HUDEP-2 (cell line): ENCODE data around the gene TMEM208.

ENCODE experiments used
- DNase-seq, 76 experiments: peaks; one replicate each; lab custom pipeline; 2025; ENCODE audit not compliant: unreplicated experiment in 76 of 76; lab: John Stamatoyannopoulos, UW

TMEM208 gene

DNA sequence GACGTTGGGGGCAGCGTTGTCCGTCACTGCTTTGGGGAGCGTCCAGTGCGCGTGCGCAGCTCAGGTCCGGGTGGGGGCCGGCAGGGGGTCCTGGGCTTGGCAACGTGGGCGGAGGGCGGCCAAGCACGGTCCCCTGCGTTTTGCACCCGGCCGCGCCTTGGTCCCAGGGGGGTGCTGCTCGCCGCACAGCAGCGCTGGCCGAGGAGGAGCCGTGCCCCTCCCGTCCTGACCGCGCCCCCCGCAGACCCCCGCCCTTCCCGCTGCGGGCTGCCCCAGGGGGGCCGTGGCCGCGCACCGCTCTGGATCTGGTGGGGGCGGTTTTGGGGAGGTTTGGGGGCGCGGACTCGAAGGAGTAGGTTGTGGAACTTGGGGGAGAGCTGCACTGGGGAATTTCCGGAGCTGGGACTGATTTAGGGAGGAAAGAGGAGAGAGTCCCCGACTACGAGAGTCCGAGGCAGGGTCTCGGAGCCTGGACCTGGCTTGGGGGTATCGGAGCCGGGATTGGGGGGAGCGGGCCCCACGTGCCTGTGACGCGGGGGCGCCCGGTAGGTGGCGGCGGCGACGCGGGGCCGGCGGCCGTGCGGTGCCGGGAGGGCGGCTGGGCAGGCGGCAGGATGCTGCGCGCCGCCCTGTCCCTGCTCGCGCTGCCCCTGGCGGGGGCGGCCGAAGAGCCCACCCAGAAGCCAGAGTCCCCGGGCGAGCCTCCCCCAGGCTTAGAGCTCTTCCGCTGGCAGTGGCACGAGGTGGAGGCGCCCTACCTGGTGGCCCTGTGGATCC lies 21.7 kb downstream of the TMEM208 start, which contains the start of gene SLC9A5:
SLC9A5 (plus strand) TSS at position 579 of the 777 bp plus-strand sequence; CDS start at position 615, 36 bp downstream.
- peak in 8 of 76 experiments; percentile 9 to 40 (median 28) for DNase-seq

DNA sequence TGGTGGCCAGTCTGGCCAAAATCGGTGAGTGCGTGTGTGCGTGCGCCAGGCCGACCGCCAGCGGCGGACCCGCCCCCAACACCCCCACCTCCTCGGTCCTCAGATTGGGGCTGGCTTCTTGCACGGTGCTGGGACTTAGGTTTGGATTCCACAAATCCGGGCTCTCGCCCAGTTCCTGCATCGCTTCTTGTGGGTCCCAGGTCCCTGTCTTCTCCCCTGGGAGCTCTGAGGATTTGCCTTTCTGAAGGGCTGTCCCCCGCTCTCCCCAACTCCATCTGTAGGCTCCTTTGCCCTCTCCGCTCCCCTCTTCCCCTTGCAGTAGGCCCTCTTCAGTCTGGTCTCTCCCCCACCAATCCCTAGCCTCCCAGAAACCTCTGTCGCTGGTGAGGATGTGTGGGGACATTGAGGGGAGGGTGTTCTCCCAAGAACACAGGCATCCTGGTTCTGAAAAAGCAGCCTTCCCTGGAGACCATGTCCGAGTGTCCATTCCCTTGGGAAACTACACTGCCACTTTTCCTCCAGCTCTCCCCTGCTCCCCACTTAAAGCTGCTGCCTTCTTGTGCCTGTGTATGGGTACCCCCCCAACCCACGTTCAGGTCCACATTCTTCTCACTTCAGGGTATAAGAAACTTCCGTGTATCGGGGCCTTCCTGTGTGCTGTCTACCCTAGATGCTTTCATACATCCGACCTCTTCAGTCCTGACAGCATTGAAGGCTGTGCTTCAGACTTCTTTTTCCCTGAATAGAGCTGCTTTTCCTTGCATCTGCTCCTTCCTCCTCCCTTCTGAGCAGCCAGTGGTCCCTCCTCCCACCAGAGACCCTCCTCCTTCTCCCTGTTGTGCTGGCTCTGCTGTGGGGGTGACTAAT lies 22.5 kb downstream of the TMEM208 start:
- no peak for DNase-seq

DNA sequence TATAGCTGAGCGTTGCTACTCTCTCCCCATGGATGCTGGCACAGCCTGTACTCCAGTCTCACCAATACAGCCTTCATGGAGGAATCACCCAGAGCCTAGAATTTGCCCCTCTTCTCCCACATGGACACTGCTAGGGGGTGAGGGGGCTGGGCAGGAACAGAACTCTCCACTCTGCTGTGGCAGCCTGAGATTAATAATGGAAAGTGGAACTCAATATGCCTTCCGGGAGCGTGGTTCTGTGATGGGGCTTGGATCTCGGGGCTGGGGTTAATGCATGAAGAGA lies 23.1 kb downstream of the TMEM208 start:
- no peak for DNase-seq

DNA sequence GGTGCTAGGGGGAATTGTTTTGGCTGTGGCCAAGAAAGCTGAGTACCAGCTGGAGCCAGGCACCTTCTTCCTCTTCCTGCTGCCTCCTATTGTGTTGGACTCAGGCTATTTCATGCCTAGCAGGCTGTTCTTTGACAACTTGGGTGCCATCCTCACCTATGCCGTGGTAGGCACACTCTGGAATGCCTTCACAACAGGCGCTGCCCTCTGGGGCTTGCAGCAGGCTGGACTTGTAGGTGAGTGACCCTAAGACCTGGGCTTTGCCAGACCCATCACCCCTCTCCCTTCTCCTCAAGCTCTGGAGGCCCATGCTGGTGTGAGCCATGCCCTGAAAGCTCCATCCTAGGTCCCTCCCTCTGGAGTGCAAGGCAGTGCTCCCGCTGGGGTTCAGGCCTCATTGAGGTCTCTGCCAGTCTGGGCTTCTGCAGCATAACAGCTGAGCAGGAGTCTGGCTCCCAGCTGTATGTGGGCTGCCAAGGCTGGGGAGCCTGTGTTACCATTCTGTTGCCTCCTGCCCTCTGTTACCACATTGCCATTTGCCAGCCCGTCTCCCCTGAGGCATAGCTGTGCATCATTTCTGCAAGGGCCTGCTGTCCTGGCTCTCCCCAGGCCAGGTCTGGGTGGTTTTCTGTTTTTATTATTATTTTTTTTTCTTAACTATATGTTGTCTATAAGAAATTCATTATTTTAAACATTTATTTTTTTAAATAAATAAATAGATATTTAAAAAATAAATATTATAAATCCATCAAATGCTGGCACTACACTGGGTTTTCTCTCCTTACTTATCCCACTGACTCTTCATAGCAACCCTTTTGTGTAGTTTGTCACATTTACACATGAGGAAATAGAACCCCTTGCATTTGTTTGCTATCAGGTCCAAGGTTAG lies 25.9 kb downstream of the TMEM208 start:
- DNase-seq = no peak

DNA sequence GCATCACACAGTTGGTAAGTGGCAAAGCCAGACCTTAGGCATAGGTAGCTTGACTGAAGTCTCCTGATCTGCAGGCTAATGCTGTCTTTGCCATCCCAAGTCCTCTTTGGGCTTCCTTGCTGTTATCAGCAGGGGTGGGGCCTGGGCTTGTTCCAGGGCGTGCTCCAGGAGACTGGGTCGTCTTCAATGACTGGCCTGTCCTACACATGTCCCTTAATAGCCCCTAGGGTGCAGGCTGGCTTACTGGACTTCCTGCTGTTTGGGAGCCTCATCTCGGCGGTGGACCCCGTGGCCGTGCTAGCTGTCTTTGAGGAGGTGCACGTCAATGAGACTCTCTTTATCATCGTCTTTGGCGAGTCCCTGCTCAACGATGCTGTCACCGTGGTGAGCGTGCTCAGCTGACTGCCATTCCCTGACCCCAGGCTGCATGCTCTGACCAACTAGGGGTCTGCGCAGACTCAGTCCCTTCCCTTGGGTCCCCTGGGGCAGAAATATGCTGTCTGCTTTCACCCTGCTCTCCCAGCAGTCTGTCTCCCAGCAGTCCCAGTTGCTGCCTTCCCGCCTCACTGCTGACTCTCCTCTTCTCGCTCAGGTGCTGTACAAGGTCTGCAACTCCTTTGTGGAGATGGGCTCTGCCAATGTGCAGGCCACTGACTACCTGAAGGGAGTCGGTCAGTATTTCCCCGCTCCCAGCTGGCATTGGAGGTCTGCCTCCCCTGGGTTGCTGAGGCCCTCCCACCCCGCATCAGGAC lies 28.0 kb downstream of the TMEM208 start:
- DNase-seq = peak in 43 of 76 experiments; percentile 7 to 61 (median 26)

DNA sequence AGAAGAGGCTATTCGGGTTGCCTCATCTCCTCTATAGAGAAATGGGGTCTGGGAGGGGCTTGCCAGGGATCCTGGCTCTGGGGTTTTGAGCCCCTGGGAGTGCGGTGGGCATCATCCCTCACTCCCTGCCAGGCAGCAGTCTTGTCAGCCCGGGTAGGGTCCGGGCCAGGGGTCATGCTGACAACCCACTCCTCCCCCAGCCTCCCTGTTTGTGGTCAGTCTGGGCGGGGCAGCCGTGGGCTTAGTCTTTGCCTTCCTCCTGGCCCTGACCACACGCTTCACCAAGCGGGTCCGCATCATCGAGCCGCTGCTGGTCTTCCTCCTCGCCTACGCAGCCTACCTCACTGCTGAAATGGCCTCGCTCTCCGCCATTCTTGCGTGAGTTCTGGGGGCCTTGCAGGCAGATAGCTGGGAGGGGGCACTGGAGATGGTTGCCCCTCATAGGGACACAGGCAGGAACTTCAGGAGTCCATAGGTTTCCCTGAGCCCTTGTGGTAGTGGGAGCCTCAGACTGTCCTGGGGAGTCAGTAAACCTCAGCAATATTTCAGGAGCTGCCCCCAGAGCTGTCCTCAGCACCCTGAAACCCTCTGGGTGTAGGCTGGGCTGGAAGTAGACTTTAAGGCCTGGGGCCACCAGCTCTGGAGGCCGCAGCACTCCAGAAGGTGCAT lies 28.8 kb downstream of the TMEM208 start:
- no peak for DNase-seq

DNA sequence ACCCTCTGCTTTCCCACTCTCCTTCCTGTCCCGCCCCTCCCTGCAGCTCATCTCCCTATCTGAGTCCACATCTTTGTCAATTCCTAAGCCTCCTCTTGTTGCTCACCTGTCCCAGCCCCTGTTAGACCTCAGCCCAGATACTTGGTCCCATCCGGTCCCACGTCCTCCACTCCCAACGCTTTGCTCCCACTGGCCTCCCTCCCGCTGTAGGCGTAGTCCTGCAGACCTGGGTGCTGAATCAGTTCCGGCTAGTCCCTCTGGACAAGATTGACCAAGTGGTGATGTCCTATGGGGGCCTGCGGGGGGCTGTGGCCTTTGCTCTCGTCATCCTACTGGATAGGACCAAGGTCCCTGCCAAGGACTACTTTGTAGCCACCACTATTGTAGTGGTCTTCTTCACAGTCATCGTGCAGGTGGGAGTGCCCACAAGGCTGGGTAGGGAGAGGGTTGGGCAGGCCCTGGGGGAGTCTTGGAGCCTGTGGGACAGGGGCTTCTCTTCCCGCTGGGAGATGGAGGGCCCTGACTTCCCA lies 29.8 kb downstream of the TMEM208 start:
- no peak for DNase-seq

DNA sequence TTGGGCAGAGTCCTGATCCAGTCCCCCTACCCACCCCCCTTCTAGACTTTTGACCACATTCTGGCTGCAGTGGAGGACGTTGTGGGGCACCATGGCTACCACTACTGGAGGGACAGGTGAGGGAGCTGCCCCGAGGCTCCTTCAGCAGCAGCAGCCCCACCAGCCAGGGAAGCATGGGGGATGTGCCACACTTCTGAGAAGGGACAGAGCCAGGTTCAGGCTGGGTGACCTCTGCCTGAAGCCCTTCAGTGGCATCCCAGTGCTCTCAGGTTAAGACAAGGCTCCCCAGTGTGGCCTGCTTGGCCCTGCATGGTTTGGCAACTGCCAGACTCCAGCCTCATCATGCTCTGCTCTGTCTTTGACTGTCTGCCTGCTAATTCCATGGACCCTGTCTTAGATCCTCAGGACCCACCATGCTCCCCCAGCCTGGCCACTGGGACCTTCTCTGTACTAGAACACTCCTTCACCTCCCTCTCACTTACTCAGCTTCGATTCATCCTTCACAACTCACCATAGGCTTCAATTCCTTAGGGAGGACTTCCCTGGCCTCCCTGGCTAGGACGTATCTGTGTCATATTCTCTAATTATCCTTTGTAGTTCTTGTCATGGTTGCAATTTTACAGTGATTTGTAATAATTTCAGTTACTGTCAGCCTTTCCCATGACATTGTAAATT lies 30.7 kb downstream of the TMEM208 start:
- DNase-seq = no peak

DNA sequence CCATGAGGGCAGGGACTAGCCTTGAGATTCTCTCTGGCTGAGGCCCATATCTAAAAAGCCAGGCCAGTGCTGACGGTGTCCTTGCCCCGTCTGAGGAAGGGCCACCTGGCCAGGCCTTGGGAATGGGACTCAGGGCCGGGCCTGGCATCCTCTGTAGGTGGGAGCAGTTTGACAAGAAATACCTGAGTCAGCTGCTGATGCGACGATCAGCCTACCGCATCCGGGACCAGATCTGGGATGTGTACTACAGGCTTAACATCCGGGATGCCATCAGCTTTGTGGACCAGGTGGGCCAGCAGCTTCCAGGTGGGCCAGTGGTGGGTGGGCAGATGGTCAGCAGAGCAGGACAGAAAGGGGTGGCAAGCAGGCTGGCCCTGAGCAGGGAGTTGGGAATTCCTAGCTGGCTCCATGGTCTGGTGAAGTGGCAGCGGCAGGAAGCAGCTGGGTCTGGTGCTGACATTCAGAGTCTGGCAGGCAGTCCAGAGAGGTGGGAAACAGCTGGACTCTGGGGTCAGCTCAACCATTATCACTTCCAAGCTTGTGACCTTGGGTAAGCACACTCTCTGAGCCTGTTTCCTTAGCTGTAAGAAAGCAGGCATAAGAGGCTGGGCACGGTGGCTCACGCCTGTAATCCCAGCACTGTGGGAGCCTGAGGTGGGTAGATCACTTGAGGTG lies 31.4 kb downstream of the TMEM208 start:
- no peak for DNase-seq

DNA sequence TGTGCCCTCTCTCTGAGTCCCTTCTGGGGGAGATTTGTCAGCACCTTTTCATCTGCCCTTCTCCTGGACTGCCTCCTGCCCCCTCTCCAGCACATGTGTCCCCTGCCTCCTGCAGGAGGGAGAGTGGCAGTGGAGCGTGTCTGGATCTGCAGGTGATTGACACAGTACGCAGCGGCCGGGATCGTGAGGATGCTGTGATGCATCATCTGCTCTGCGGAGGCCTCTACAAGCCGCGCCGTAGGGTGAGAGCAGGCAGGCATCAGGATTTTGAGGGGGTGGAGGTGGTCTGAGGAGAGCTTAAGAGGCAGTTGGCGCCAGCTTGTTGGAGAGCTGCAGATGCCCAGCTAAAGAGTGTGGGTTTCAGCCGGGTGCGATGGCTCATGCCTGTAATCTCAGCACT lies 32.8 kb downstream of the TMEM208 start:
- DNase-seq = no peak

DNA sequence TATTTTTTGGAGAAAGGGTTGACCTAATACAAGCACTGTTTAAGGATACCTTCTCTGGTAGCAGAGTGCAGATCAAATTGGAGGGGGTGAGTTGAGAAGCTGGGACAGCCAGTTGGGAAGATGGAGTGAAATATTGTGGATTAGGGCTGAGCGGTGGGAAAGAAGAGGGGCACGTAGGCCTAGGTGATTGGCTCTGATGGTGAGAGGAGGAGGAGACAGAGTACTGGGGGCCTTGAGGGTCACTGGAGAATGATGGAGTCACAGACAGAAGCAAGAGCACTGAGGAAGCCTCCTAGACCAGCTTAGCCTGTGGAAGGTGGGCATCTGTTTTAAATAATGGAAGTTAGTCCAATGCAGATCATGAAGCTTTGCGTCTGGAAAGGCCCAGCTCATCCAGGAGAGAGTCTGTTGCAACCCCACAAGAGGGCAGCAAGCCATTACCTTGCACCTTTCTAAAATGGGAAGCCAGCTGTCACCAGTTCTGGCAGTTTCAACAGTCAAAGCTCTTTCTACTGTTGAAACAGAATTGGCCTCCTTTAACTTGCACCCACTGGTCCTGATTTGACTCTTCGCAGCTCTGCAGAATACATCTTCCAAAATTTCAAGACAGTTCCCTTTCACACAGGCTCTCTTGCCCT lies 33.6 kb downstream of the TMEM208 start:
- peak in 53 of 76 experiments; percentile 9 to 66 (median 37) for DNase-seq

DNA sequence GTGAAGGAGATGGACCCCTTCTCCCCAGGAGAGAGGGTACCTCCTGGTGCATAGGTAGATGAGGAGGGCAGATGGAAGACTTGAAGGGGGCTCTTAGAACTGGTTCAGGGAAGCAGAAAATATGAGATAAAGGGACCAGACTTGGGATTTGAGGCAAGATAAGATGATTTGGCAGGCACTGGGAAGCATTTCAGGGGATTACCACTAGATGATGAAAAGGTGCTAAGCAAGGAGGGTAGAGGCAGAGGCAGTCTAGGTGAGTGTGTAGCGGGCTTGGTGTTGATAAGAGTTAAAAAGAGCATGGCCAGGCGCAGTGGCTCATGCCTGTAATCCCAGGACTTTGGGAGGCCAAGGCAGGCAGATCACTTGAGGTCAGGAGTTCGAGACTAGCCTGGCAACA lies 36.3 kb downstream of the TMEM208 start:
- no peak for DNase-seq

DNA sequence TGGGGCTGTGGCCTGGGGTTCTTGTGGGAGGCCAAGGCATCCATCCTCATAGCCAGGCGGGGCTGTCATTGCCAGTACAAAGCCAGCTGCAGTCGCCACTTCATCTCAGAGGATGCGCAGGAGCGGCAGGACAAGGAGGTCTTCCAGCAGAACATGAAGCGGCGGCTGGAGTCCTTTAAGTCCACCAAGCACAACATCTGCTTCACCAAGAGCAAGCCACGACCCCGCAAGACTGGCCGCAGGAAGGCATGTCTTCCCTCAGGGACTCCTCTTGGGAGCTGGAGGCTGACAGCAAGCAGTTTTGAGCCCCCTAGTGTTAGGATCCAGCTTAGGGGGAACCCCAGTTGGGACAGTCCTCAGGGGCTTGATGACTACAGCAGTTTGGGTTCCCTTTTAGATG lies 37.3 kb downstream of the TMEM208 start:
- DNase-seq = no peak

DNA sequence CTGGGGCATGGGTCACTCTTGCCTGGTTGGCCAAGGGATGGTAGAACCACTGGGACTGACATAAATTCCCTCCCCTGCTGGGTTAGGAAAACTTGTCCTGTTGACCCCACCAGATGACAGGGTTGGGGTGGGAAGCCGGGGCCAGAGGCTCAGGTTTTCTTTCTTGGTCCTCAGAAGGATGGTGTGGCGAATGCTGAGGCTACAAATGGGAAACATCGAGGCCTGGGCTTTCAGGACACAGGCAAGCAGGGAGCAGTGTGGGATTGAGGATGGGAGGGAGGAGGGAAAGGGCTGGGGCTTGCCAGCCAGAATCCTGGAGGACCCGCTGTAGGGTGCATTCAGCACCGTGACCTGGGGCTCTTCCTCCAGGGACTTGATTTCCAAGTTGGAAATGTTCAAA lies 37.9 kb downstream of the TMEM208 start:
- no peak for DNase-seq

DNA sequence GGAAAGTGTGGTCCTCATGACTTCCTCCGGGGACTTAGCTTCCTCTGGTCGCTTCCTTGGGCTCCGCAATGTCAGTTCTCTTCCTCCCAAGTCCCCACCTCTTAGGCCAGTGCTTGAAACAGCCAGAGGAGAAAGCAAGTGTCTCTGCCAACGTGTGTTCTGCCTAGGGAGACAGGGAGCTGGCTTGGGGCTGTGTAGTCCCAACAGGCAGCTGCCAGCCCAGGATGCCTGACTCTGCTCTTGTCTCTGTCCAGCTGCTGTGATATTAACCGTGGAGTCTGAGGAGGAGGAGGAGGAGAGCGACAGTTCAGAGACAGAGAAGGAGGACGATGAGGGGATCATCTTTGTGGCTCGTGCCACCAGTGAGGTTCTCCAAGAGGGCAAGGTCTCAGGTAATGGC lies 38.9 kb downstream of the TMEM208 start:
- DNase-seq = no peak

DNA sequence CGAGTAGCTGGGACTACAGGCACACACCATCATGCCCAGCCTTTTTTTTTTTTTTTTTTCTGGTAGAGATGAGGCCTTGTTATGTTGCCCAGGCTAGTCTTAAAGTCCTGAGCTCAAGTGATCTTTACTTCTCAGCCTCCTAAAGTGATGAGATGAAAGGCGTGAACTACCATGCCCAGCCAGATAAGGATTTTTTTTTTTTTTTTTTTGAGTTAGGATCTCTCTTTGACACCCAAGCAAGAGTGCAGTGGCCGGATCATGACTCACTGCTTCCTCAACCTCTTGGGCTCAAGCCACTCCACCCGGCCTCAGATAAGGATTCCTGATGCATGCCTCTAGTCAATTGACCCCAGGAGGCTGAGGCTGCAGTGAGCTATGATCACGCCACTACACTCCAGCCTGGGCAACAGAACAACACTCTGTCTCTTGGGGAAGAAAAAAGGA lies 41.2 kb downstream of the TMEM208 start:
- peak in 74 of 76 experiments; percentile 34 to 99 (median 92) for DNase-seq

DNA sequence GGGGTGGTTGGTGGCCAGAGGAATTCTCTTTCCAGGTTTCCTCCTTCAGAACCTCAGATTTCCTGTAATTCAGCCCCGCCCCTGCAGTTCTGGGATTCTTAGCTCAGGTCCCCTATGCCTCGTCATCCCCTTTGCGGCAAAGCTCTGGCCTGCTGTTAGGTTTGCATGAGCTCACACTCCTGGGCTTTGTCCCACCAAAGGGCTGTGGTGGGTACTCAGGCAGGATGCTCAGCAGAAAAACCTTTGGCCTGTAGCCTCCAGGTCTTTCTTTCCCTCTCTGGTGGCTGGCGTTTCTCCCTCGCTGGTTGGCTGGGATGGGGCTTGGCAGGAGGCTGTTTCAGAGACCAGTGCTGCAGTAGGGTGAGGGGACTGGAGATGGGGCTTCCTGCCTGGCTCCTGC lies 42.8 kb downstream of the TMEM208 start:
- DNase-seq = no peak

DNA sequence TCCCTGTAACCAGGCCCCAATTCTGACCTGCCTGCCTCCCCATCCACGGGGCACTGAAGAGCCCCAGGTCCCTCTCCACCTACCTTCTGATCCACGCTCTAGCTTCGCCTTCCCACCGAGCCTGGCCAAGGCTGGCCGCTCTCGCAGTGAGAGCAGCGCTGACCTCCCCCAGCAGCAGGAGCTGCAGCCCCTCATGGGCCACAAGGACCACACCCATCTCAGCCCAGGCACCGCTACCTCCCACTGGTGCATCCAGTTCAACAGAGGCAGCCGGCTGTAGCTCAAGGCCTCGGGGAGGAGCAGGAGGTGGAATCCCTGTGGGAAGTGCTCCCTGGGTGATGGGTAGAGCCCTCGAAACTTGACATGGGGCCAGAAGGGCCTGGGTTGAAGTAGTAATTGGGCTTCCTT lies 44.0 kb downstream of the TMEM208 start:
- DNase-seq = no peak
